MM.1S (cell line): Measurements from ENCODE around the gene KRTAP29-1.

ENCODE experiments used
- DNase-seq: peaks from one replicate; pipeline ENCODE4 v3.0.0-alpha.2; 2015
- H2AFZ ChIP-seq: fragments of 300-600 bp; sonication (generic); 2 replicates; pipeline ENCODE4 v1.6.0; 2016; ENCODE audit warnings: antibody characterized with exemption, low read length
- H3F3A ChIP-seq: fragments of 300-600 bp; sonication (generic); 2 replicates; pipeline ENCODE4 v1.6.1; 2016; ENCODE audit warnings: mild to moderate bottlenecking, antibody characterized with exemption, low read length, moderate library complexity, mixed read lengths; ENCODE audit not compliant: insufficient read depth
- H3K27ac ChIP-seq: fragments of 300-600 bp; sonication (generic); 2 replicates; pipeline ENCODE4 v1.5.1; 2016; ENCODE audit warnings: mild to moderate bottlenecking, low read length
- H3K27me3 ChIP-seq: fragments of 300-600 bp; sonication (generic); replicated peaks from 2 replicates; pipeline ENCODE4 v1.6.0; 2016; ENCODE audit warnings: low read length; ENCODE audit not compliant: insufficient read depth
- H3K36me3 ChIP-seq: fragments of 300-600 bp; sonication (generic); replicated peaks from 2 replicates; pipeline ENCODE4 v1.6.1; 2016; ENCODE audit warnings: mild to moderate bottlenecking, low read length, mixed read lengths; ENCODE audit not compliant: insufficient read depth
- H3K4me1 ChIP-seq: fragments of 300-600 bp; sonication (generic); 2 replicates; pipeline ENCODE4 v1.6.1; 2016; ENCODE audit warnings: low read length, mixed read lengths
- H3K4me2 ChIP-seq: fragments of 300-600 bp; sonication (generic); 2 replicates; pipeline ENCODE4 v1.6.0; 2016; ENCODE audit warnings: low read depth, low read length
- H3K4me3 ChIP-seq: fragments of 300-600 bp; sonication (generic); 2 replicates; pipeline ENCODE4 v1.5.1; 2016; ENCODE audit warnings: low read length, mixed read lengths
- H3K79me2 ChIP-seq: fragments of 300-600 bp; sonication (generic); 2 replicates; pipeline ENCODE4 v1.6.1; 2016; ENCODE audit warnings: mixed run types, low read length, mixed read lengths
- H3K9ac ChIP-seq: fragments of 300-600 bp; sonication (generic); 2 replicates; pipeline ENCODE4 v1.6.1; 2016; ENCODE audit warnings: low read length, mixed read lengths
- H3K9me2 ChIP-seq: fragments of 300-600 bp; sonication (generic); replicated peaks from 2 replicates; pipeline ENCODE4 v1.6.1; 2016; ENCODE audit warnings: mild to moderate bottlenecking, low read length, mixed read lengths; ENCODE audit not compliant: insufficient read depth
- H3K9me3 ChIP-seq: fragments of 300-600 bp; sonication (generic); replicated peaks from 2 replicates; pipeline ENCODE4 v1.6.1; 2016; ENCODE audit warnings: mild to moderate bottlenecking, low read length, mixed read lengths; ENCODE audit not compliant: insufficient read depth
- H4K20me1 ChIP-seq: fragments of 300-600 bp; sonication (generic); 2 replicates; pipeline ENCODE4 v1.6.1; 2016; ENCODE audit warnings: mild to moderate bottlenecking, low read length, moderate library complexity, mixed read lengths; ENCODE audit not compliant: insufficient read depth
- EZH2 ChIP-seq: fragments of 300-600 bp; sonication (generic); optimal IDR thresholded peaks from 2 replicates; pipeline ENCODE3; 2017; ENCODE audit warnings: low read depth, mild to moderate bottlenecking, antibody characterized with exemption, low read length, mixed read lengths
- EZH2phosphoT487 ChIP-seq: fragments of 300-600 bp; sonication (generic); IDR thresholded peaks from 2 replicates; pipeline ENCODE4 v1.6.1; 2018; ENCODE audit warnings: antibody characterized with exemption, low read length
- TF ChIP-seq, protein P1 (sequence below): fragments of 300-600 bp; sonication (generic); IDR thresholded peaks from 2 replicates; pipeline ENCODE4 v1.5.1; 2016; ENCODE audit warnings: antibody characterized with exemption, low read length, mixed read lengths

KRTAP29-1 gene

DNA sequence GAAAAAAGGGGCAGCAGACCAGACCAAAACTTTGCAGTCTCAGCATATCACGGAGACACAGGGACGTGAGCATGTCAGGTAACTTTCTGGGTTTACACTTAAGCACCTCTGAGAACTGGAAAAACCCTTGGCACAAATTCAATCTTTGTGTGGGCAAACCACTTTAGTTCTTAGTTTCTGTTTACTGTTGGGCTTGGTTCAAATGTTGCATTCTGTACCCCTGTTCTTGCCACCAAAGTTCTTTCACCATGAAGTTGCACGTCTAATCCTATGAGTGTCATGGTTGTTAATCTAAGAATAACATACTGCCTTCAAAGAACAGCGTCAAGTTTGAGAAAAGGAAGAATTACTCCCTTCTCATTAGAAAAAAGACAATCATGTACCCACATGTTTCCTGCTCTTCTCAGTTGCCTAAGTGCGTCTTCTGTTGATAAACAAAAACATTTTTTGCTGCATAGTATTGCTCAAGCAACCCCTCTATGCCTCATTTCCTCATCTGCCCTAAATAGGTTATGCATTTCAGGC is 36.4 kb upstream of the KRTAP29-1 start:
- TF ChIP-seq, protein P1, sequence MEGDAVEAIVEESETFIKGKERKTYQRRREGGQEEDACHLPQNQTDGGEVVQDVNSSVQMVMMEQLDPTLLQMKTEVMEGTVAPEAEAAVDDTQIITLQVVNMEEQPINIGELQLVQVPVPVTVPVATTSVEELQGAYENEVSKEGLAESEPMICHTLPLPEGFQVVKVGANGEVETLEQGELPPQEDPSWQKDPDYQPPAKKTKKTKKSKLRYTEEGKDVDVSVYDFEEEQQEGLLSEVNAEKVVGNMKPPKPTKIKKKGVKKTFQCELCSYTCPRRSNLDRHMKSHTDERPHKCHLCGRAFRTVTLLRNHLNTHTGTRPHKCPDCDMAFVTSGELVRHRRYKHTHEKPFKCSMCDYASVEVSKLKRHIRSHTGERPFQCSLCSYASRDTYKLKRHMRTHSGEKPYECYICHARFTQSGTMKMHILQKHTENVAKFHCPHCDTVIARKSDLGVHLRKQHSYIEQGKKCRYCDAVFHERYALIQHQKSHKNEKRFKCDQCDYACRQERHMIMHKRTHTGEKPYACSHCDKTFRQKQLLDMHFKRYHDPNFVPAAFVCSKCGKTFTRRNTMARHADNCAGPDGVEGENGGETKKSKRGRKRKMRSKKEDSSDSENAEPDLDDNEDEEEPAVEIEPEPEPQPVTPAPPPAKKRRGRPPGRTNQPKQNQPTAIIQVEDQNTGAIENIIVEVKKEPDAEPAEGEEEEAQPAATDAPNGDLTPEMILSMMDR = no peak
- no peak for TF ChIP-seq EZH2phosphoT487
- no peak for TF ChIP-seq EZH2
- H3K79me2 ChIP-seq = no peaks in the 10 kb centered on the region
- H3K9ac ChIP-seq = no peak overlapping the region
- no peak overlapping the region for H3K27ac ChIP-seq
- no peaks in the 10 kb centered on the region for H3K36me3 ChIP-seq
- peaks cover 9% of the 10 kb centered on the region for H3F3A ChIP-seq
- peak; percentile 70 for DNase-seq
- no peak overlapping the region for H2AFZ ChIP-seq
- H3K9me3 ChIP-seq = no peaks in the 10 kb centered on the region
- no peak overlapping the region for H3K4me2 ChIP-seq
- peaks cover 23% of the 10 kb centered on the region for H3K4me1 ChIP-seq
- peaks cover 33% of the 10 kb centered on the region for H3K27me3 ChIP-seq
- H3K4me3 ChIP-seq = no peak overlapping the region
- no peaks in the 10 kb centered on the region for H3K9me2 ChIP-seq
- no peaks in the 10 kb centered on the region for H4K20me1 ChIP-seq

DNA sequence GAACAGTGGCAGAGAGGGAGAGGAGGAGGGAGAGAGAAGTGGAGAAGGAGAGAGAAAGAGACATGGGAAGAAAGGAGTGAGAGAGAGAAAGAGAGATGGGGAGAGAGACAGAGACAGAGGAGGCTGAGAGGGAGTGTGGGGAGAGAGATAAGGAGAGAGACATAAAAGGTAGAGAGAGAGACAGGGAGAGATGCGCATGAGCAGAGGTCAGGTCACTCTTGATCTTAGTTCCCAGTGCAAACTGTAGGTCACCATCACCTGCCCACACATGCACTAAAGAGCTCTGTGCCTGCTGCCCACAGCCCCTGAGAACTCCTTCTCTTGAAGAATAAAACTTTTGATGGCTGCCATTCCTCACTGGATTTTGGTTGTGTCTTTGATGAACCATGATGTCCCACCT is 33.1 kb upstream of the KRTAP29-1 start:
- Histone ChIP-seq H3K9ac (no peak overlapping the region), H3K27ac (no peak overlapping the region), H3K4me2 (no peak overlapping the region), H4K20me1 (no peaks in the 10 kb centered on the region), H3K9me2 (no peaks in the 10 kb centered on the region), H3K27me3 (peaks cover 26% of the 10 kb centered on the region), H2AFZ (no peak overlapping the region), H3F3A (no peaks in the 10 kb centered on the region; the same call in 1 of the 2 replicates), H3K4me3 (no peak overlapping the region), H3K4me1 (peaks cover 15% of the 10 kb centered on the region), H3K79me2 (no peaks in the 10 kb centered on the region), H3K9me3 (no peaks in the 10 kb centered on the region), H3K36me3 (no peaks in the 10 kb centered on the region)
- no peak for DNase-seq
- TF ChIP-seq, protein P1 = no peak
- TF ChIP-seq EZH2phosphoT487 = no peak
- TF ChIP-seq EZH2 = no peak

DNA sequence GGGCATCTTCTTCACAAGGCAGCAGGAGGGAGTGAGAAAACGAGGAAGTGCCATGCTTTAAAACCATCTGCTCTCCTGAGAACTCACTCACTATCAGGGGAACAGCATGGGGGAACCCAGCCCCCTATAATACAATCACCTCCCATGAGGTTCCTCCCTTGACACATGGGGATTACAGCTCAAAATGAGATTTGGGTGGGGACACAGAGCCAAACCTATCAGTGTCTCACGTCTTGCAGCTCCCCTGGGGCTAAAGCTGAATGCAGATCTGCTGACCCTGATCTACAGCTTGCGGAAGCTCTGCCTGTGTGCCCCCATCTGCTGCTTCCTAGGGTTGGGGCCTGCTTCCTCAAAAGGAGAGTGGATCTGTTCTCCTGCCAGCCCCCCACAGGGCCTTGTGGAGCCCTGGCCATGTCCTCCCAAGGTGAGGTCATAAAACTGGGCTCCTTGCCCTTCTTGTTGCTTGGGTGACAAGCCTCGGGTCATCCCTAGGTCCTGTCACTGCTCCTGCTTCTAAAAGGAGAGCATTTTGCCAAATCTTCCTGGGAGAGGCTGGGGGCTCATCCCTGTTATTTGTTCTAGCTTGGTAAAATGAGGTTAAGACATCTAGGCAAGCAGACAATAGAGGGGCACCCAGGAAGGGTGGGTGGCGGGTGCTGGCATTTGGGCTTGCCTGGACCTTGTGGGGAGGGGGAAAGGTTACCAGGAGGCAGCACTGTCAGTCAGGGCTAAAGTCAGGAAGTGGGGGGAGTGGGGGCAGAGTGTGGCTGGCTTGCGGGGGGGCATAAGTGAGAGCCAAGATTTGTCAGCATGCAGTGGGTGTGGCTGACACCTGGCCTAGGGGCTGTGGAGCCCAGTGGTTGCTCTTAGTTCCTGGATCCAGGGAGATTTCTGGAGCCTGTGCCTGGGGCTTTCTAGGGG is 32.0 kb upstream of the KRTAP29-1 start:
- H3K9me3 ChIP-seq = no peaks in the 10 kb centered on the region
- H3K79me2 ChIP-seq = no peaks in the 10 kb centered on the region
- no peaks in the 10 kb centered on the region for H3F3A ChIP-seq
- H3K9ac ChIP-seq = no peak overlapping the region
- H3K4me2 ChIP-seq = no peak overlapping the region
- H3K4me1 ChIP-seq = peaks cover 8% of the 10 kb centered on the region; the same call in 1 of the 2 replicates
- no peak overlapping the region for H2AFZ ChIP-seq
- peaks cover 21% of the 10 kb centered on the region for H3K27me3 ChIP-seq
- H4K20me1 ChIP-seq = no peaks in the 10 kb centered on the region
- DNase-seq = no peak
- no peaks in the 10 kb centered on the region for H3K36me3 ChIP-seq
- H3K4me3 ChIP-seq = no peak overlapping the region
- TF ChIP-seq, protein P1 = no peak
- TF ChIP-seq EZH2 (no peak), EZH2phosphoT487 (no peak)
- H3K27ac ChIP-seq = no peak overlapping the region
- H3K9me2 ChIP-seq = no peaks in the 10 kb centered on the region
